COLO668 (cell line): ENCODE results near the gene CMYA5.
"Not testable (repeated sequence)": the region's sequence is repeated elsewhere in the genome, so short reads cannot be mapped to it uniquely, and the experiment has no call there.

ENCODE experiments used
- DNase-seq: peaks from one replicate; lab custom pipeline; 2025; ENCODE audit not compliant: unreplicated experiment; lab: John Stamatoyannopoulos, UW

Gene CMYA5

GRCh38 chr5:79689541-79690466 lies at the start of gene CMYA5:
CMYA5 (plus strand) TSS chr5:79689836; CDS start chr5:79689908, 72 bp downstream.
- DNase-seq, result no peak

DNA sequence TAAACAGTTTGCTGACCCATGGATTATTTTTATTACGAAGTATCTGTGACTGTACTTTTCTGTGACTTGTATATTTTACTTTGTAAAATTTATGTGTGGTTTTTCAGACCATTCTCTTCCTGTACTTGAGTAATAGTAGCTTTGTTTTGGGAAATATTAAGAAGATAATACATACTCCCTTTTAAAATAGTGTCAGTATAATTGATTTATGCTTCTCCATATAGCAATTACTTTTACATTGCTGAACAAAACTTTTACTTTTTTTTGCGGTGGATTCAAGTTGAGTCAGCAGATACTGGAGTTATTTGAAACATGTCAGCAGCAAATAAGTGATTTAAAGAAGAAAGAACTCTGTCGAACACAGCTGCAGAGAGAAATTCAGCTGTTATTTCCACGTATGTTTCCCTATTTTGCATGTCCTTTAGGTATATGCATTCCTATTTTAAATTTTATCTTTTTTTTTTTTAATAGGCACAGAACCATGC lies 49.0 kb upstream of the CMYA5 start:
- no peak for DNase-seq

DNA sequence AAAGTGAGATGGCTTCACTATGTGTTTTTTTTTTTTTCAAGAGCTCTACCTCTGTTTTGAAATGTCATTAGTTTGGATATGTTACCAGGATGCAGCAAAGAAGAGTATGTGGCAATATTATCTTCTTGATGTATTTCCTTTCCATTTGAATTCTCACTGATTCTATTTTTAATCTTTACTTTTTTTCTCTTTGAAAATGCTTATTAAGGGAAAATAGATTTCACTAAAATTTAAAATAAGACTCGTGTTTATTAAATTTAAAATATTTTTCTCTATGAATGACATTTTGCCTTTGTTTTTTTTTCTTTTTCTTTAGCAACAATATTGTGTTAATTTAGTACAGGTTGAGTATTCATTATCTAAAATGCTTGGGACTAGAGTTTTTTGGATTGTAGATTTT lies 48.2 kb upstream of the CMYA5 start:
- no peak for DNase-seq

GRCh38 chr5:79642210-79642609 lies 47.4 kb upstream of the CMYA5 start:
- DNase-seq, result no peak

DNA sequence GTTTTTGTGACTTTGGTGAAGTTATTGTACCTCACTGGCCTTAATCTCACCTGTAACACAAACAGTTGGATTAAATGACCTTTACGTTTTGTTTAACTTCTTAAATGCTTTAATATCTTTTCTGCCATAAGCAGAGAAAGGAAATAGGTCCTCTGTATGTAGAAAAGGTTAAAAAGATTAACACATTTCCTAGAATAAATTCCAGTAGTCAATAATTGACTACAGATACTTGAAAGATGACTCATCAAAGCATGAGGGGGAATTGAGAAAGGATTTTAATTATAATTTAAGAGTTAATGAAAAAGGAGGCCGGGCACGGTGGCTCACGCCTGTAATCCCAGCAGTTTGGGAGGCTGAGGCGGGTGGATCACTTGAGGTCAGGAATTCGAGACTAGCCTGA lies 35.8 kb upstream of the CMYA5 start:
- DNase-seq, result no peak

DNA sequence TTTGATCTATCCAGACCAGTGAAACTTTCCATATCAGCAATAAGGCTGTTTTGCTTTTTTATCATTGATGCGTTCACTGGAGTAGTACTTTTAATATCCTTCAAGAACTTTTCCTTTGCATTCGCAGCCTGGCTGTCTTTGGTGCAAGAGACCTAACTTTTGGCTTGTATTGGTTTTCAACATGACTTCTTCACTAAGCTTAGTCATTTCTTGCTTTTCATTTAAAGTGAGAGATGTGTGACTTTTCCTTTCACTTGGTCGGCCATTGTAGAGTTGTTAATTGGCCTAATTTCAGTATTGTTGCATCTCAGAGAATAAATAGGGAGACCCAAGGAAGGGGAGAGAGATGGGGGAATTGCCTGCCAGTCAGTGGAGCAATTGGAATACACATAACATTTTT lies 26.4 kb upstream of the CMYA5 start:
- DNase-seq, result no peak

DNA sequence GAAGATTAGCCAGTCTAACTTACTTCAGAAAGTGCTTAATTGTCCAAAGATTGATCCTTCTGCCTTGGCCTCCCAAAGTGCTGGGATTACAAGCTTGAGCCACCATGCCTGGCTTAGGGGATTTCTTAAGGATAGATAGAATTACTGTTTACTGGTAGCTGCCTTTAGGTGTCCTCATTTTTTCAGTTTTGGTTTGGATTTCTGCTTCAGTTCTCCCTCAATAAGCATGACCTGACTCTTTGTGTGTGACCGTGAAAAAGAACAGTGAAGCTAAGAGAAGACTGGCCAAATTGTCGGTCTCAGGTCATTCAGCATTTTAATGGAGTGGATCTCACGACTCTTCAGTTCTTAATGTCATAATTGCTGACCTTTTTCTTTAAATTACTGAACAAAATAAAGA lies 22.9 kb upstream of the CMYA5 start:
- DNase-seq, result no peak

DNA sequence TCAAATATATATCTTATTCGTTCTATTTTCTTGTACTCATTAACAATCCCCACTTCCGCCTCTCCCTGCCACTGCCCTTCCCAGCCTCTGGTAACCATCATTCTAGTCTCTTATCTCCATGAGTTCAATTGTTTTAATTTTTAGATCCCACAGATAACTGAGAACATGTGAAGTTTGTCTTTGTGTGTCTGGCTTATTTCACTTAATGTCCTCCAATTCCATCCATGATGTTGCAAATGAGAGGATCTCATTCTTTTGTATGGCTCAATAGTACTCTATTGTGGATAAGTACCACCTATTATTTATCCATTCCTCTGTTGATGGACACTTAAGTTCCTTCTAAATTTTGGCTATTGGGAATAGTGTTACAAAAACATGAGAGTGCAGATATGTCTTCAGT lies 17.2 kb upstream of the CMYA5 start:
- no peak for DNase-seq

GRCh38 chr5:79676354-79676753 lies 13.3 kb upstream of the CMYA5 start:
- DNase-seq, result not testable (repeated sequence)

GRCh38 chr5:79682102-79682501 lies 7.5 kb upstream of the CMYA5 start:
- not testable (repeated sequence) for DNase-seq

- no peak for DNase-seq
Observed at GRCh38 chr5:79684782-79685181, 4.9 kb upstream of the CMYA5 start.

DNA sequence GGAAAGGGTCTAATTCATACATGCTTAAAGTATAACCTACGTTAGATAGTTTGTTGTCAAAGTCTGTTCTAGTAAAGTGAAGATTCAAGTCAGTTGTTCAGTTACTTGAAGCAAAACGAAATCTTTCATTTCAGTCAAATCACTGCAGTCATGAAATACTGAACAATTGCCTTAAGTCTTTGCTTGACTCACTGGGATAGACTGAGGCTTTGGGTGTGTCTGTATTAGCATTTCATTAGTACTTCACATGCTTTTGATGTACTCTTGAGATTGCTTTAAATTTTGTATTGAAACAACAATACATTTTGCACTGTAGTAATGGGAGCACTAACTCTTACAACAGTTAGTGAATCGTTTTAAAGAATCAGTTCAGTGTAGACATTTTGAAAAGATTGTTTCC lies 4.0 kb upstream of the CMYA5 start:
- no peak for DNase-seq

GRCh38 chr5:79686799-79687198 lies 2.8 kb upstream of the CMYA5 start:
- no peak for DNase-seq

DNA sequence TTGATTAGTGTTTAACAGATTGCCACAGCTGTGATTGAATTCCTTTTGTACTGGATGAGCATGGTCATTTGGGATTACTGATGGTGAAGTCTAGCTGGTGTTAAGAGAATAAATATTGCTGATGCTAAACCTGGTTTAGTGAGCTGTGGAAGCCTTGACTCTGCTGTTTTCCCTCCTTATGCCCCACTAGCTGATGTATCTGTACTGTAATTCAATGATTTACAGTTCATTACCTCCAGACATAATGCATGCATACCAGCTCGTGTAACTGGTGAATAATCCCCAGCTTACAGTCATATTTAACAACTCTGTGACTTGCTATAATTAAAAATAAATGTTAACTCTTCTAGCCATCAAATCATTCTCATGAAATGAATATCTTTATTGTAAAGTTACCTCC lies 1.7 kb upstream of the CMYA5 start:
- no peak for DNase-seq

DNA sequence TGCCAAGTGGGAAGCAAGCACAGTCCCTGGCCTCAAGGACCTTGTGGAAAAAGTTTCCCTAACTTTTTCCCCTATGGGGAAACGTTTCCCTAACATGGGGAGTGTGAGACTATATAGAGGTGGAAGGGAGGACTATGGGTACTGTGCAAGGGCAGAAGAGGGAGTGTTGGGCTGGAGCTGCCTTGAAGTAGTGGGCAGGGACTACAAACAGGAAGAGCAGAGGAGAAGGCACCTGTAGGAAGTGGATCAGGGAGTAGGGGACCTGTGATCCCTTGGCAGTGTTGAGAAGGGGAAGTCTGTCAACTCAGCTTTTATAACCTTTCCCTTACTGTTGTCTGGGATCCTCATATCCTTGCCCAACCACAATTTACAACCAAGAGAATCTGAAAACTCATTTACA lies 1.4 kb downstream of the CMYA5 start:
- no peak for DNase-seq

- peak; percentile 6 for DNase-seq
Observed at GRCh38 chr5:79692596-79692995, 3.0 kb downstream of the CMYA5 start.

- DNase-seq, result no peak
Observed at GRCh38 chr5:79694183-79694582, 4.5 kb downstream of the CMYA5 start.

DNA sequence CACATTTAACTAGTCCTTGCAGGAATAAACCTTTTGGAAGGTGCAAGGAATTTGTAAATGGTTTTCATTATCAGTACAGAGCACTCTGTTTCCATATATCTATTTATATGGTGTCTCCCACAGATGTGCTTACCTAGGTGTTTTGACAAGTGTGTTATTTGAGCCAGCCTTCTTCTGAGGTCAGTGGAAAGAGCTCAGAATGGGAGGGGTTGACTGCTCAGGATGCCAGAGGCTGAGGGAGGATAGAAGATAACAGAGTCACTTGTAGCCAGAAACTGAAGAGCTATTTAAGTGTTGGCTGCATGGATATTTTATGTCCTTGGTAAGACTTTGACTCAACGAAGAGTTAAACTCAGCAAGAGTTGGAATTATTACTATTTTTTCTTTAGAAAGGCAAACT lies 5.0 kb downstream of the CMYA5 start:
- no peak for DNase-seq

DNA sequence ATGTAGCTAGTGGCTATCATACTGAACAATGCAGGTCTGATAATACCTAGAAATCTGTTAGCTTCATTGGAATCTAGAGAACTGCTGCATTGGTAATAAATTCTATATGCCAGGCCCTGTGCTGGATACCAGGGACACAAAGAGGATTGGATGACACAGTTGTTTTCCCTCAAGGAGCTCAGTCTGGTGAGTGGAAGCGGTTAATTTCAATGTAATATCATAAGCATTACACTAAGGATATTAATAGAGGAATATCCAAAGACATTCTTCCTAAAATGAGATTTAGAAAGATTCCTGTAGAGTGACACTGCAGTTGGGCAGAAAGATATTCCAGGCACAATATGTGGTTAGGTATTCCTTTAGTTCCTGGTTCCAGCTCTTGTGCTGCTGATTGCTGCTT lies 5.9 kb downstream of the CMYA5 start:
- DNase-seq, result no peak

- DNase-seq, result no peak
Observed at GRCh38 chr5:79697222-79698170, 7.9 kb downstream of the CMYA5 start.

GRCh38 chr5:79699763-79700400 lies 10.2 kb downstream of the CMYA5 start:
- DNase-seq, result no peak
